B cell (primary cell): ENCODE measurements around the gene TTC28. TPM values are rescaled to one million over a fixed set of nuclear protein-coding genes. Genes with fewer than 3 reads are reported as not detected.

Source experiments
- ATAC-seq: fragments of 200-7000 bp; cut with Tn5 transposase; one replicate; pipeline ENCODE4 v1.10.0; 2021; ENCODE audit warnings: low read depth, mild to moderate bottlenecking, moderate number of reproducible peaks, moderate library complexity
- CTCF ChIA-PET: fragments of 350-600 bp; sonication (Branson Sonifier 250); formaldehyde crosslinking; loops from one replicate; lab custom pipeline; 2021; ENCODE audit warnings: antibody characterized with exemption, inconsistent platforms; lab: Charles Lee
- POLR2A ChIA-PET: fragments of 350-600 bp; sonication (Branson Sonifier 250); formaldehyde crosslinking; loops from one replicate; lab custom pipeline; 2021; ENCODE audit warnings: antibody characterized with exemption; lab: Charles Lee
- DNase-seq: peaks from one replicate; pipeline ENCODE4 v3.0.0; 2013
- H2AFZ ChIP-seq: 2 replicates; pipeline ENCODE4 v1.6.1; 2012; ENCODE audit warnings: mild to moderate bottlenecking, low read depth, low read length; ENCODE audit not compliant: insufficient read depth, poor library complexity, severe bottlenecking
- H3K27ac ChIP-seq, 2 donors: 1 replicate in 1 of 2; 2 replicates in 1 of 2; pipeline ENCODE4 v1.5.1; 2012 to 2013; ENCODE audit warnings: low read length in 2 of 2, mild to moderate bottlenecking in 2 of 2, moderate library complexity in 1 of 2
- H3K27me3 ChIP-seq, 4 experiments: fragments of 200-600 bp in 1 of 4; sonication (generic) in 1 of 4; replicated peaks in 1 of 4; 1 replicate in 2 of 4; 2 replicates in 2 of 4; pipeline versions ENCODE4 v1.6.1 to v1.7.0; 2013 to 2016; ENCODE audit warnings: low read length in 3 of 4, mild to moderate bottlenecking in 2 of 4, mixed read lengths in 1 of 4, moderate library complexity in 1 of 4; ENCODE audit not compliant: insufficient read depth in 4 of 4, control insufficient read depth in 3 of 4; ENCODE audit errors: control extremely low read depth in 1 of 4
- H3K36me3 ChIP-seq, 2 experiments: replicated peaks in 1 of 2; 1 replicate in 1 of 2; 2 replicates in 1 of 2; pipeline versions ENCODE4 v1.6.1 to v1.7.1; 2013; ENCODE audit warnings: low read length in 1 of 2; ENCODE audit not compliant: insufficient read depth in 2 of 2, control insufficient read depth in 1 of 2; ENCODE audit errors: control extremely low read depth in 1 of 2, extremely low read depth in 1 of 2
- H3K4me1 ChIP-seq, 2 donors: fragments of 200-600 bp in 1 of 2; sonication (generic) in 1 of 2; 1 replicate in 1 of 2; 2 replicates in 1 of 2; pipeline versions ENCODE4 v1.5.1 to v1.6.1; 2013 to 2017; ENCODE audit warnings: low read length in 2 of 2; ENCODE audit not compliant: control insufficient read depth in 2 of 2, insufficient read depth in 2 of 2
- H3K4me2 ChIP-seq: replicated peaks from 2 replicates; pipeline ENCODE3; 2012; ENCODE audit warnings: mild to moderate bottlenecking, low read depth, low read length; ENCODE audit not compliant: poor library complexity, severe bottlenecking
- H3K4me3 ChIP-seq, 5 experiments: fragments of 200-600 bp in 1 of 5; sonication (generic) in 1 of 5; 1 replicate in 3 of 5; 2 replicates in 2 of 5; pipeline versions ENCODE4 v1.5.1 to v1.7.0; 2011 to 2016; ENCODE audit warnings: low read length in 4 of 5, mild to moderate bottlenecking in 4 of 5, low read depth in 2 of 5, control low read depth in 1 of 5, moderate library complexity in 1 of 5; ENCODE audit not compliant: insufficient read depth in 1 of 5; ENCODE audit errors: control extremely low read depth in 1 of 5, extremely low read depth in 1 of 5
- H3K79me2 ChIP-seq: fragments of 200-600 bp; sonication (generic); one replicate; pipeline ENCODE4 v1.6.0; 2016; ENCODE audit warnings: low read length; ENCODE audit not compliant: control insufficient read depth, insufficient read depth
- H3K9ac ChIP-seq: fragments of 200-600 bp; sonication (generic); 2 replicates; pipeline ENCODE4 v1.6.1; 2017; ENCODE audit warnings: mild to moderate bottlenecking, low read length, moderate library complexity
- H3K9me3 ChIP-seq, 3 donors: one replicate each; pipeline versions ENCODE4 v1.6.1 to v1.7.1; 2013; ENCODE audit warnings: low read length in 2 of 3; ENCODE audit not compliant: control insufficient read depth in 2 of 3, insufficient read depth in 1 of 3; ENCODE audit errors: control extremely low read depth in 1 of 3
- H4K20me1 ChIP-seq: 2 replicates; pipeline ENCODE4 v1.6.0; 2012; ENCODE audit warnings: mild to moderate bottlenecking, low read length; ENCODE audit not compliant: insufficient read depth, control insufficient read depth, poor library complexity, severe bottlenecking
- H3K27ac Mint-ChIP-seq: one replicate; pipeline ENCODE4 v1.8.0; 2021; ENCODE audit warnings: mixed read lengths
- H3K27me3 Mint-ChIP-seq: one replicate; pipeline ENCODE4 v1.8.0; 2021; ENCODE audit warnings: mixed read lengths
- H3K4me1 Mint-ChIP-seq: one replicate; pipeline ENCODE4 v1.8.0; 2021; ENCODE audit warnings: mixed read lengths
- H3K4me3 Mint-ChIP-seq: one replicate; pipeline ENCODE4 v1.8.0; 2021; ENCODE audit warnings: mixed read lengths
- H3K9me3 Mint-ChIP-seq: one replicate; pipeline ENCODE4 v1.8.0; 2022; ENCODE audit warnings: mixed read lengths; ENCODE audit not compliant: insufficient read depth
- EZH2 ChIP-seq: IDR thresholded peaks from 2 replicates; pipeline ENCODE4 v1.6.1; 2012; ENCODE audit warnings: borderline replicate concordance, low read depth, mild to moderate bottlenecking, moderate library complexity, low read length; ENCODE audit not compliant: insufficient read depth, poor library complexity, severe bottlenecking
- WGBS: methylation state at CpG from one replicate; pipeline ENCODE4 v1.1.5; 2013; ENCODE audit warnings: missing lambda C conversion rate; ENCODE audit not compliant: insufficient coverage; 5-methylcytosine and 5-hydroxymethylcytosine counted together
- intact Hi-C: fragments of 100-400 bp; cut with micrococcal nuclease; formaldehyde crosslinking; loops from one replicate; pipeline ENCODE4 v1.10.0; 2022
- polyA plus RNA-seq: library from polyadenylated mRNA; depleted of rRNA; stranded (reverse); fragments of >200 nt; gene quantifications from 2 replicates; pipeline ENCODE4 v1.2.3, GENCODE V29; 2012
- total RNA-seq, 2 donors: library from RNA; stranded (reverse); fragments of 120-200 nt in 1 of 2; gene quantifications; 1 replicate in 1 of 2; 2 replicates in 1 of 2; pipeline versions ENCODE4 v1.2.3 to v1.2.4, GENCODE V29; 2013 to 2022
- TF ChIP-seq, protein P1 (sequence below): fragments of 200-600 bp; IDR thresholded peaks from one replicate; pipeline ENCODE4 v1.8.0; 2022; ENCODE audit warnings: antibody characterized with exemption, mild to moderate bottlenecking

The TTC28 gene
- total and polyA plus RNA-seq, 2 donors (not counting 1 experiment from before 2014, with no cell fraction given) = 4.5 to 7.3 TPM

DNA sequence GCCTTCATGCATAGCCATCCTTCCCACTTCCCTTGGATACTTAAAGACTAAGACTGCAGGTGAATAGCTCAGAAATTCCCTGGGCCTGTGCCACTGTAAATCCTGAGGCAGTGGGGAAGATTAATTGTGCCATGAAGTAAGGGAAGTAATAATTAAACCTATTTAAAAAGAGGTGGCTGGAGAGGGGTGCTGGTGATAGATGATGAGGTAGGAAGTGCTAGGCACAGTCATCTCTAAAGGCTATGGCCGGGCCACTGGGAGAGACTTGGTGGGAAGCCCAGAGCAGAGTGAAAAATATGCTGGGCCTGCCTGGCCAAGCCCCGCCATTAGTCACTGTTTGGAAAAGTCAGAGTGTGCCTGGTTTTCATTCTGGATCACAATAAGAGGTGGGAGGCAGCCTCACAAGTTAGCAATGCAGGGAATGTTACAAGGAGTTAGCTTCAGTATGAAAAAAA lies 563.4 kb downstream of the TTC28 start:
- Histone ChIP-seq H3K27ac (no peak overlapping the region), H3K4me3 (no peak overlapping the region), H3K4me1 (no peaks in the 10 kb centered on the region), H4K20me1 (no peaks in the 10 kb centered on the region), H3K9ac (no peak overlapping the region), H3K4me2 (no peak overlapping the region), H3K9me3 (no peaks in the 10 kb centered on the region), H3K27me3 (peaks cover 0 to 4% (median 0%) of the 10 kb centered on the region in 4 experiments), H3K79me2 (no peaks in the 10 kb centered on the region), H3K36me3 (no peaks in the 10 kb centered on the region), H2AFZ (no peak overlapping the region)
- POLR2A ChIA-PET = no interaction called here
- WGBS = 91% methylated on average over 2 of the region's 2 CpGs
- ATAC-seq = no peak
- H3K9me3 Mint-ChIP-seq = no peaks in the 10 kb centered on the region
- H3K4me3 Mint-ChIP-seq = no peak overlapping the region
- TF ChIP-seq, protein P1, sequence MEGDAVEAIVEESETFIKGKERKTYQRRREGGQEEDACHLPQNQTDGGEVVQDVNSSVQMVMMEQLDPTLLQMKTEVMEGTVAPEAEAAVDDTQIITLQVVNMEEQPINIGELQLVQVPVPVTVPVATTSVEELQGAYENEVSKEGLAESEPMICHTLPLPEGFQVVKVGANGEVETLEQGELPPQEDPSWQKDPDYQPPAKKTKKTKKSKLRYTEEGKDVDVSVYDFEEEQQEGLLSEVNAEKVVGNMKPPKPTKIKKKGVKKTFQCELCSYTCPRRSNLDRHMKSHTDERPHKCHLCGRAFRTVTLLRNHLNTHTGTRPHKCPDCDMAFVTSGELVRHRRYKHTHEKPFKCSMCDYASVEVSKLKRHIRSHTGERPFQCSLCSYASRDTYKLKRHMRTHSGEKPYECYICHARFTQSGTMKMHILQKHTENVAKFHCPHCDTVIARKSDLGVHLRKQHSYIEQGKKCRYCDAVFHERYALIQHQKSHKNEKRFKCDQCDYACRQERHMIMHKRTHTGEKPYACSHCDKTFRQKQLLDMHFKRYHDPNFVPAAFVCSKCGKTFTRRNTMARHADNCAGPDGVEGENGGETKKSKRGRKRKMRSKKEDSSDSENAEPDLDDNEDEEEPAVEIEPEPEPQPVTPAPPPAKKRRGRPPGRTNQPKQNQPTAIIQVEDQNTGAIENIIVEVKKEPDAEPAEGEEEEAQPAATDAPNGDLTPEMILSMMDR = no peak
- no peak for TF ChIP-seq EZH2
- DNase-seq = no peak
- CTCF ChIA-PET = no interaction called here
- H3K27me3 Mint-ChIP-seq = peaks cover 8% of the 10 kb centered on the region
- no peaks in the 10 kb centered on the region for H3K4me1 Mint-ChIP-seq
- intact Hi-C loops = no loop called here
- no peak overlapping the region for H3K27ac Mint-ChIP-seq

DNA sequence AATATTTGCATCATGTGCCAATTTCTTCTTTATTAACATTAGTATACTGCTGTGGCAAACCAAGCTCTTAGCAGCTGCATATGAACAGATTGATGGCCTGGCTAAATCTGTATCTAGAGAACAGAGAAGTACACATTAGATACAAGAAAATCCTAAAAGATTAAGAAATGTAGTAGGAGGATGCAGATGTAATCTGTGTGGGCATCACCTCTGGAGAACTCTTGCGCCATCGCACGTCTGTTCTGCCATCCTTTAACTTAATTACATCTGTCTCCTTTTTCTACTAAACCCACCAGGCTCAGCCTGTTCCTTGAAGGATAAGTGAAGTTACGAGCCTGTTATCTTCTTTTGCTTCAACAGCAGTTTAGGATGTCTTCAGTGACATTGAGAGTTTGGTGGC lies 564.2 kb downstream of the TTC28 start:
- H3K27me3 ChIP-seq = peaks cover 0 to 4% (median 0%) of the 10 kb centered on the region in 4 experiments
- intact Hi-C loops = no loop called here
- no peaks in the 10 kb centered on the region for H4K20me1 ChIP-seq
- no peak overlapping the region for H3K4me3 ChIP-seq
- H2AFZ ChIP-seq = no peak overlapping the region
- TF ChIP-seq EZH2 = no peak
- TF ChIP-seq, protein P1 = no peak
- H3K79me2 ChIP-seq = no peaks in the 10 kb centered on the region
- ChIA-PET POLR2A (no interaction called here), CTCF (no interaction called here)
- no CpG with 5 or more reads among the region's 4 CpGs for WGBS
- no peaks in the 10 kb centered on the region for H3K4me1 ChIP-seq
- H3K36me3 ChIP-seq = no peaks in the 10 kb centered on the region
- no peak overlapping the region for H3K27ac Mint-ChIP-seq
- DNase-seq (no peak), ATAC-seq (no peak)
- H3K27me3 Mint-ChIP-seq = peaks cover under 1% of the 10 kb centered on the region
- H3K9ac ChIP-seq = no peak overlapping the region
- no peak overlapping the region for H3K27ac ChIP-seq
- H3K9me3 ChIP-seq = no peaks in the 10 kb centered on the region
- H3K4me3 Mint-ChIP-seq = no peak overlapping the region
- no peak overlapping the region for H3K4me2 ChIP-seq
- H3K4me1 Mint-ChIP-seq = no peaks in the 10 kb centered on the region
- H3K9me3 Mint-ChIP-seq = no peaks in the 10 kb centered on the region
